T47D (cell line): ENCODE data around the gene CDK6.

Experiments
- DNase-seq, 2 experiments: peaks; one replicate each; pipeline versions ENCODE4 v3.0.0 to v3.0.0-alpha.2; 2011 to 2012; ENCODE audit warnings: low read depth in 1 of 2, low spot score in 1 of 2
- JUND ChIP-seq: IDR thresholded peaks from 2 replicates; pipeline ENCODE4 v1.6.1; 2012; ENCODE audit warnings: low read depth
- in situ Hi-C: cut with HindIII; loops from 2 replicates; pipeline ENCODE4 v1.10.0; 2016; ENCODE audit warnings: low sequenced_read_pairs, low pct_unique_long_range_greater_than_20kb

Gene CDK6

DNA sequence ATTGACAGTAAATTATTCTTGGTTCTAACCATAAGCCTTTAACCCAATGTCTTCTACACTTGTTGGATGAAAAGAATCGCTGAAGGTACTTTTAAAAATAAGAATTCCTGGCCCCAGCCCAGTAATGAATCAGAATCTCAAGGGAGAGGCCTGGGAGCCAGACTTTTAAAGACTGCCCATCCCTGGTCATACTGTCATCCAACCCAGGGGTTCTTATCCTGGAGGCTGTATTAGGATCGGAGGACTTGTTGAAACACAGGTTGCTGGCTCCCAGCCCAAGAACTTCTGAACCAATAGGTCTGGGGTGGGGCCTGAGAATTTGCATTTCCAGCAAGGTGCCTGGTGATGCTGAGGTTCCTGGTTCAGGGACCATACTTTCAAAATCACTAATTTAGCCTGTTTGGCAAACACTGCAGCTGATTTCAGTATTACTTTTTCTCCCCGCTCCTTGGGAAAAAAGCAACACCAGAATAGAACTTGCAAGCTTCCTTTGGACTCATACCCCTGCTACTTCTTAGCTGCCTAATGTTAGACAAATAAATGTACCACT, 166.7 kb downstream of the CDK6 start:
- DNase-seq = no peak
- in situ Hi-C loops = no loop called here
- no peak for TF ChIP-seq JUND

DNA sequence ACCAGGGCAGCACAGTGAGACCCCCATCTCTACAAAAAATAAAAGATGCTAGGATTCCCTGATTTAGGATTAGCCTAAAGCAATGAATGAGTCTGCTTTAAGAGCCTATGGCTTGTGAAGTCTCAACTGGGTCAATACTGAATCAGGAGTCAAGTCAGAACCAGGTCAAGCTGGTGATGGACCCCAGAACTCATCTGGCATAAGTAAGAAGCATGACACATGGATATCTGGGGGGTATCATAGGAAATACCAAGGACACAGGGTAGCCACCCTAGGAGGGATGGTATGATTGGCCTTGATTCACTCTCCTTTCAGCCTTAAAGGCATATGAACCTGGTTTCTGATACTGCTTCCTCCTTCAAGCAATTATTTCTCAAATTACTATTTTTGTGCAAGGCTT, 167.8 kb downstream of the CDK6 start:
- in situ Hi-C loops = no loop called here
- no peak for DNase-seq
- TF ChIP-seq JUND = no peak

DNA sequence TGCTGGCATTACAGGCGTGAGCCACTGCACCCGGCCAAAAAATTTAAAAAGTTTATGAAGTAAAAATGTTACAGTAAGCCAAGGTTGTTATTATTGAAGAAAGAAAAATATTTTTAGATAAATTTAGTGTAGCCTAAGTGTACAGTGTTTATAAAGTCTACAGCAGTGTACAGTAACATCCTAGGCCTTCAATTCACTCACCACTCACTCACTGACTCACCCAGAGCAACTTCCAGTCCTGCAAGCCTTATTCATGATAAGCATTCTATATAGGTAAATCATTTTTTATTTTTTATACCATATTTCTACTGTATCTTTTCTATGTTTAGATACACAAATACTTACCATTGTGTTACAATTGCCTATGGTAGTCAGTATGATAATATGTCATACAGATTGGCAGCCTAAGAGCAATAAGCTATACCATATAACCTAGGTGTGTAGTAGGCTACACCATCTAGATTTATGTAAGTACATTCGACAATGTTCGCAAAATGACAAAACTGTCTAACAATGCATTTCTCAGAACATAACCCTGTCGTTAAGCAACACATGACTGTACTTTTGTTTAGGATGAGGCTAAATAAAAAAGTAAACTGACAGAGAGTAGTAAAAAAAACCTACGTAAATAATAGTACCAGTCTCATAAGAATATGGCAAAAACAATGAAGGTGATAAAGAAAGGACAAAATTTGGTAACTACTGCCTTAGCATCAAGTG, 168.4 kb downstream of the CDK6 start:
- in situ Hi-C loops = no loop called here
- no peak for DNase-seq
- no peak for TF ChIP-seq JUND

DNA sequence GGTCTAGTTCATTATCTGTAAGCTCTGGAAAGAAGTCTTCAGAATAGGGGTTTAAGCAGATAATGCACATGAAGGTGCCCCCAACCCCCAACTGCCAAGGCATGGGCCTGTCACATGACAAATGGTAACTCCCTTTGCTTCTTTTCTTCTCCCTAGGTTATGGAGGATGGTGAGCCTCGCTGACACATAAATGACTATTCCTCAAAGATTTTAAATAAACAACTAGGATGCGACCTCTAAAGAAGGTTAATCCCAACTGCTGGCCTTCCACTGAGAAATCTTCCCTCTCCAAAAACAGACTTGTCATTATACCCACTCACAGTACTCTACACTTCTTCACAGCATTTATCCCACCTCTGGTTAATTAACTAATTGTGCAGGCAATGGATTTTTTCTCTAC, 170.4 kb downstream of the CDK6 start:
- in situ Hi-C loops = no loop called here
- TF ChIP-seq JUND = no peak
- no peak for DNase-seq

DNA sequence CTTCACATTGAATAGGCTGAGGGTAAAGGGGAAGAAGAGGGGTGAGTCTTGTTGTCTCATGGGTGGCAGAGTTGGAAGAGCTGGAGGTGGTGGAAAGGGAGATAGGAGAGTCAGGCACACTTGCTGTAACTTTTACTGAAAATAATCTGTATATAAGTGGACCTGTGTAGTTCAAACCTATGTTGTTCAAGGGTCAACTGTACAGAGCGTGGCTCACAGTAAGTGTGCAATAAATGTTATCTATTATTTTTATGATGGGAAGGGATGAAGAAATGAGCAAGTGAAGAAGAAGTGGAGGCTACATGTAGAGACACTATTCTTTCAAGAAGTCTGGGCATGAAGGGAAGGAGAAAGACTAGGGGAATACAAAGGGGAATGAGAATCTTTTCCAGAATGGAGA, 174.7 kb downstream of the CDK6 start:
- in situ Hi-C loops = no loop called here
- TF ChIP-seq JUND = no peak
- no peak for DNase-seq

DNA sequence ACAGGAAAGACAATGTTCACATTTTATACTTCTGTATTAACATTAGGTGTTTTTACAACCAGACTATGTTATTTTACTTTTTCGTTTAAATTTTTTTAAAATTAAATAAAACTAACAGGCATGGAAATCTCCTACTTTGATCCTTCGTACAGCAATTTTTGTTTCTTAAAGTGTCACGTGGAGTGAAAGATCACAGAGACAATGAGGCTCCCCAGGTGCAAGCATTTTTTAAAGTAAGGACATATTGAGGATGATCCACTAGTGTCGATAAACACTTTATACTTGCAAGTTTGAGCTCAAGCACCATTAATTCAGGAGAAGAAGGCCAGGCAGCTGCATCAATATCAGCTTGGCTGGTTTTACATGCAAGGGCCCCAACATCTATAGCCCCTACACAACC, 177.7 kb downstream of the CDK6 start:
- DNase-seq = no peak
- in situ Hi-C loops = no loop called here
- no peak for TF ChIP-seq JUND

DNA sequence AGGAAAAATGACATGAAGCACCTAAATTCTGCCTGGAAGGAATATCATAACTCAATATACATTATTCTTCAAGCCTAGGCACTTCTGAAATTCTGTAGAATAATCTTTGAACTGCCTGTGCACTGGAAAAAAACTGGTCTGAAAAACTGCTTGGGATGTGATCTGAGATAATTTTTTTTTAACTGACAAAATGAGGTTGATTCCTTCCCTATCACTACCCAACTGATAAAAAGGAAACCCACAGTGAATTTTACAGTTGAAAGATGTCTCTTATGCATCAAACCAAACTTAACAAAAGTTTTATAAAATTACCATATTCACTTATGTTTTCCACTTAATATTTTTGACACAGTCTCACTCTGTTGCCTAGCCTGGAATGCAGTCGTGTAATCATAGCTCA, 179.0 kb downstream of the CDK6 start:
- TF ChIP-seq JUND = no peak
- in situ Hi-C loops = no loop called here

DNA sequence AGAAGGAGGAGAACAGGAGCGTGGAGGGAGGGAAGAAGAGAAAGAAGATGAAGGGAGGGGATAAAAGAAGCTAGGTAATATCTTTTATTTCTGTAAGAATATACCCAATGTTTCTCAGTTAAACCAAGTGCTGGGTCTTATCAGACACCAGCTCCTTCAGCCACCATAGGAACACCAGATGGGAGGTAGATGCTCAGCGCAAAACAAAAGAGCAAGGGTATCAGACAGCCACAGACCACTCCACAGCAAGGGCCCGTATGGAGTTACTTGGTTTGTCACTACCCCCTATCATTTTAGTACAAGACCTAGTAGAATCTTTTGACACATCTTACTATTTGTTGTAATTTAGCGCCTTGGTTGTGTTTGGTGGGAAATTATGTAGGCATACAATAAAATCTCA, 180.3 kb downstream of the CDK6 start:
- in situ Hi-C loops = no loop called here
- TF ChIP-seq JUND = no peak
- no peak for DNase-seq

More for the DNA sequence above, 179.0 kb downstream of the CDK6 start:
- DNase-seq = no peak

DNA sequence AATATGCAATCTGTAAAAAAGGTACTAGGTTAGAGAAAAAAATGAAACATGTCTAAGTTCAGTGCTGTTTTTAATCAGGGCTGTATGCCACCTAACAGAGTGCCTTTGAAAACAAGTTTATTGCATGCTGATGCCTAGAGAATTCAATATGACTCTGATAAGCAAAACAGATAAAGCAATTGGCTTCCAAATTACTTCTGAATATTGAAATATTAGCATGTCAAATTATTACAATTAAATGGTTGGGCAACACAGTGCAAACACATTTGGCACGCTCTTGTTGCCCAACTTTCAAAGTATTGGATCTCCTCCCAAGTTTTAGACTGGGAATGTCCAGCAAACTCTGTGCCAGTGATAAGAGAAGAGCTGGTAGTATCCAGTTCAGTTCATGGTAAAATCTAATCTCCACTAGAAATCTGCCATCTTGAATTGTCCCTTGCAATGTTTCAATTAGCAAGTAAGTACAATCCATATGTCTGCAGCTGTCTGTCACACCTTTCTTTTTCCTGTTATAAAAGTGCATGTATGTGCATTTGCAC, 181.0 kb downstream of the CDK6 start:
- DNase-seq = no peak
- no peak for TF ChIP-seq JUND
- in situ Hi-C loops = no loop called here

DNA sequence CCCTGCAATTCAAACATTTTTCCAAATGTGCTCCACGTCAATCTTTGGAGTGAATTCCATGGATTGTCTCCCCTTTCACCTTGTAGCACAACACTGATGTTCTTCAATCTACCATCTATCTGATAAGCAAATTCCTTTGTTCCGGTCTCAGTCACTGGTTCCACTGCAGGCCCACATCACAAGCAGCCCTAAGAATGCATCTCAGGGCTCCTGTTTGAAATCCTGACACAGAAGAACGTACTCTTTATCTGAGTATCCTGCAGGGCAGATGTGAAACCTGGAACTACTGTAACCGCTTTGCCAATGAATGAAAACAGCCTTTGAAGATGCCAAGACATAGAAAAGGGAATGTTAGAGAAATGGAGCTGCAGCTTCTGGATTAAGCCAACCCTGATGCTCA, 183.2 kb downstream of the CDK6 start:
- no peak for TF ChIP-seq JUND
- no peak for DNase-seq
- in situ Hi-C loops = no loop called here

DNA sequence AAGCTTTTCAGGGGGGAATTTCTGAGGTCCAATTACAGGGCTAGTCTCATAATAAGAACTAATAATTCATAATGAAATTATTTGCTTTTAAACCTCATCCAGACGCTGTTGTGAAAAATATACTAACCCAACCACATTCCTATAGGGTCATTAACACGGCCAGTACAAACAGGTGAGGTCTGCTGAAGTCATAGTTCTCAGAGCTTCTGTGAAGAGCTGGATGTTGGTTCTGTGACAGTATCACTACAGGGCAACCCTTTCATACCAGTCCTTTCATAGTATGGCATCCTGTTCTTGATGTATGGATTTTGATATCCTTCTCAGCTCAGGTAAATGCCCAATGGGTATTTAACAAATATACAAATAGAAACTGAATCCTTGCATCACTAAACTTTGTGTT, 183.8 kb downstream of the CDK6 start:
- TF ChIP-seq JUND = no peak
- in situ Hi-C loops = no loop called here
- DNase-seq = peak in 1 of 2 experiments; percentile 60

DNA sequence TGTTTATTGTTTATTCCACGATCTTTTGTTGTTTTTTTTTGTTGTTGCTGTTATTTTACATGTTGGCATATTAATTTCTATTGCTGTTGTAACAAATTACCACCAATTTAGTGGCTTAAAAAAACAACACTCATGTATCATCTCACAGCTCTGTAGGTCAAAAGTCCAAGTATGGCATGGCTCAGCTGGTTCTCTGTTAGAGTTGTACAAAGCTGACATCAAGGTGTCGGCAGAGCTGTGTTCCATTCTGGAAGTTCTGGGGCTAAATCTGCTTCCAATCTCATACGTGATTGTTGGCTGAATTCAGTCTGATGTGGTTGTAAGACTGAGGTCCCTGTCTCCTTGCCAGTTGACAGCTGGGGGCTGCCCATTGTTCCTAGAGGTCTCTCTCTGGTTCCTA, 186.0 kb downstream of the CDK6 start:
- no peak for TF ChIP-seq JUND
- in situ Hi-C loops = no loop called here

DNA sequence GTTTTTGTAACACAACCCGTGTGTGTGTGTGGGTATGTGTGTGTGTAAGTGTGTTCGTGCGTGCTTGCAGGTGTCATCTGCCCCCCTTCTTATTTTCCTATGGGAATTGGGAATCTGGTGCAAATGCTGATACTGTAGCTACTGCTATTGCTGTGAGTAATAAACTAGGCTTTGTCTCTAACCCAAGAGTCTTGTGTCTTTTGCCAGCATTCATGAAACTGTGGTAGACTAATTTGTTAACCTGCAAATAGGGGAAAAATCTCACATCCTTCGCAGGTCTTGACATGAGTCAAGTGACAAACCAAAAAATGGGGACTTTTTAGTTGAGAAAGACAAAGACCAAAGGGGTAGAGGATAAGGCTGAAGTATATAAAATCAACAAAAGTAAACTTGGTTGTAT, 188.3 kb downstream of the CDK6 start:
- DNase-seq = no peak
- in situ Hi-C loops = no loop called here
- TF ChIP-seq JUND = no peak

More for the DNA sequence above, 186.0 kb downstream of the CDK6 start:
- no peak for DNase-seq

DNA sequence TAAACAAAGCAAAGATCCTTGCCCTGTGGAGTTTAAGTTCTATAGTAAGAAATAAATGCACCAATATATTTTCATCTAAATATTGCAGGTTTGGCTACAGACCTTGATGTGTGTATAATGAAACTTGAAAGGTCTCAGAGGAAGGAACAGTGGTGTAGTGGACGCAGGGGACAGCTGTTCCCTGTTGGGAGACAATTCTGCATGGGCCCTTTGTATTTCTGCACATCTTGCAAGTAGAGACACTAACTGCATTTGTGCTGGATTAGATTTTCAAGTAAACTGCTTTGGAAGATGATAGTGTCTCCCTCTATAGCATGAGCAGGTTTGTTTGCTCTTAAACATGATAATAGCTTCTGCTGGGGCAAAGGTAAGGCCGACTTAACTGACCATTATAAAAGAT, 188.7 kb downstream of the CDK6 start:
- no peak for DNase-seq
- in situ Hi-C loops = no loop called here
- no peak for TF ChIP-seq JUND
